ENCODE measurements around the gene NABP2.
A peak's percentile ranks its signal among the peaks of the same experiment; 100 is the strongest.
"Not testable (repeated sequence)": the region's sequence is repeated elsewhere in the genome, so short reads cannot be mapped to it uniquely, and the experiment has no call there.

The NABP2 gene

GRCh38 chr12:56248711-56249110, 24.6 kb downstream of the NABP2 start:
- DNase-seq: no peak

GRCh38 chr12:56252649-56253048, 28.5 kb downstream of the NABP2 start:
- DNase-seq: no peak

- no peak for DNase-seq
Measured at GRCh38 chr12:56253091-56253490, 28.9 kb downstream of the NABP2 start.

- DNase-seq: no peak
Measured at GRCh38 chr12:56255671-56256070, 31.5 kb downstream of the NABP2 start.

GRCh38 chr12:56256326-56256960, 32.3 kb downstream of the NABP2 start:
- DNase-seq: peak; percentile 81

GRCh38 chr12:56257071-56257470, 32.9 kb downstream of the NABP2 start:
- no peak for DNase-seq

GRCh38 chr12:56257491-56258067, 33.4 kb downstream of the NABP2 start:
- peak; percentile 48 for DNase-seq

GRCh38 chr12:56258068-56258819, 34.1 kb downstream of the NABP2 start, which contains the start of gene ANKRD52:
TSS of gene ANKRD52 (minus strand) at chr12:56258384. CDS start at chr12:56258269, 115 bp downstream.
- DNase-seq: peak; percentile 83

- no peak for DNase-seq
Measured at GRCh38 chr12:56258820-56259183, 34.7 kb downstream of the NABP2 start.

- DNase-seq: no peak
Measured at GRCh38 chr12:56260380-56260779, 36.2 kb downstream of the NABP2 start.

- no peak for DNase-seq
Measured at GRCh38 chr12:56260921-56261320, 36.8 kb downstream of the NABP2 start.

- DNase-seq: peak; percentile 95
Measured at GRCh38 chr12:56261503-56262232, 37.5 kb downstream of the NABP2 start.

GRCh38 chr12:56262955-56263354, 38.8 kb downstream of the NABP2 start:
- not testable (repeated sequence) for DNase-seq

- not testable (repeated sequence) for DNase-seq
Measured at GRCh38 chr12:56266068-56266692, 42.0 kb downstream of the NABP2 start.

- DNase-seq: peak; percentile 87
Measured at GRCh38 chr12:56266693-56267442, 42.7 kb downstream of the NABP2 start, which contains the start of gene COQ10A. TSS of gene COQ10A (plus strand) at chr12:56266942. CDS start at chr12:56267119, 177 bp downstream.

- no peak for DNase-seq
Measured at GRCh38 chr12:56267443-56268071, 43.4 kb downstream of the NABP2 start.

- peak; percentile 34 for DNase-seq
Measured at GRCh38 chr12:56271031-56271430, 46.9 kb downstream of the NABP2 start.

GRCh38 chr12:56272468-56272867, 48.3 kb downstream of the NABP2 start:
- not testable (repeated sequence) for DNase-seq

GRCh38 chr12:56274299-56274698, 50.2 kb downstream of the NABP2 start:
- DNase-seq: no peak

- no peak for DNase-seq
Measured at GRCh38 chr12:56278905-56279304, 54.8 kb downstream of the NABP2 start.
